ENCODE results near the gene ZNF221.

- TF ChIP-seq CTCF (IDR thresholded peaks at IDR 0.05; ENCODE audit: low read depth, low read length) (no peak), EZH2phosphoT487 (IDR thresholded peaks at IDR 0.05; ENCODE audit: low read depth) (no peak)
Observed at GRCh38 chr19:43906774-43907173, 44.3 kb upstream of the ZNF221 start.

All from OCI-LY3 (cell line).